Uterus (tissue), 2 donors: Measurements from ENCODE around the gene ZNF521.

Experiments
- POLR2A ChIP-seq, 2 donors: fragments of 450-650 bp; IDR thresholded peaks; one replicate each; pipeline ENCODE4 v1.6.1; 2016; ENCODE audit warnings: antibody characterized with exemption in 2 of 2, mild to moderate bottlenecking in 1 of 2, moderate library complexity in 1 of 2
- TF ChIP-seq, protein P1 (sequence below), 4 experiments: fragments of 200-600 bp in 2 of 4; fragments of 450-650 bp in 2 of 4; sonication (generic) in 2 of 4; IDR thresholded peaks; one replicate each; pipeline ENCODE4 v1.5.1; 2016 to 2019; ENCODE audit warnings: antibody characterized with exemption in 4 of 4, mild to moderate bottlenecking in 2 of 4, moderate library complexity in 1 of 4

- TF ChIP-seq, protein P1, sequence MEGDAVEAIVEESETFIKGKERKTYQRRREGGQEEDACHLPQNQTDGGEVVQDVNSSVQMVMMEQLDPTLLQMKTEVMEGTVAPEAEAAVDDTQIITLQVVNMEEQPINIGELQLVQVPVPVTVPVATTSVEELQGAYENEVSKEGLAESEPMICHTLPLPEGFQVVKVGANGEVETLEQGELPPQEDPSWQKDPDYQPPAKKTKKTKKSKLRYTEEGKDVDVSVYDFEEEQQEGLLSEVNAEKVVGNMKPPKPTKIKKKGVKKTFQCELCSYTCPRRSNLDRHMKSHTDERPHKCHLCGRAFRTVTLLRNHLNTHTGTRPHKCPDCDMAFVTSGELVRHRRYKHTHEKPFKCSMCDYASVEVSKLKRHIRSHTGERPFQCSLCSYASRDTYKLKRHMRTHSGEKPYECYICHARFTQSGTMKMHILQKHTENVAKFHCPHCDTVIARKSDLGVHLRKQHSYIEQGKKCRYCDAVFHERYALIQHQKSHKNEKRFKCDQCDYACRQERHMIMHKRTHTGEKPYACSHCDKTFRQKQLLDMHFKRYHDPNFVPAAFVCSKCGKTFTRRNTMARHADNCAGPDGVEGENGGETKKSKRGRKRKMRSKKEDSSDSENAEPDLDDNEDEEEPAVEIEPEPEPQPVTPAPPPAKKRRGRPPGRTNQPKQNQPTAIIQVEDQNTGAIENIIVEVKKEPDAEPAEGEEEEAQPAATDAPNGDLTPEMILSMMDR (IDR thresholded peaks at IDR 0.05) = no peak
- no peak for TF ChIP-seq POLR2A (IDR thresholded peaks at IDR 0.05)
Observed at GRCh38 chr18:25348386-25349130, 3.4 kb downstream of the ZNF521 start.
